H1 (cell line): ENCODE results near the gene MGAT4D. TPM values are rescaled to one million over a fixed set of nuclear protein-coding genes. Genes with fewer than 3 reads are reported as not detected.

Source experiments
- CTCF ChIP-seq, 3 experiments: IDR thresholded peaks; 1 replicate in 2 of 3; 2 replicates in 1 of 3; pipeline versions ENCODE4 v1.5.1 to v1.6.1; 2011; ENCODE audit warnings: low read length in 3 of 3, mild to moderate bottlenecking in 3 of 3, inconsistent platforms in 2 of 3, low read depth in 1 of 3, moderate library complexity in 1 of 3; ENCODE audit not compliant: insufficient read depth in 1 of 3; ENCODE audit errors: control extremely low read depth in 1 of 3
- FOSL1 ChIP-seq: IDR thresholded peaks from 2 replicates; pipeline ENCODE4 v1.6.1; 2011; ENCODE audit warnings: mild to moderate bottlenecking, low read depth, low read length, moderate library complexity; ENCODE audit not compliant: insufficient read depth
- JUN ChIP-seq: IDR thresholded peaks from 2 replicates; pipeline ENCODE4 v1.6.1; 2011; ENCODE audit warnings: low read depth, mild to moderate bottlenecking, improper control_type of control experiment, low read length
- JUND ChIP-seq: IDR thresholded peaks from 2 replicates; pipeline ENCODE4 v1.6.1; 2011; ENCODE audit warnings: mild to moderate bottlenecking, improper control_type of control experiment, low read length
- KDM4A ChIP-seq: IDR thresholded peaks from one replicate; pipeline ENCODE4 v1.7.1; 2012; ENCODE audit warnings: low read depth, mild to moderate bottlenecking, moderate library complexity, low read length, inconsistent platforms; ENCODE audit not compliant: severe bottlenecking
- RNF2 ChIP-seq: fragments of 200-900, 300-1000 bp; sonication (generic); IDR thresholded peaks from 2 replicates; pipeline ENCODE4 v1.7.1; 2016; ENCODE audit warnings: borderline replicate concordance, low read depth, mild to moderate bottlenecking, antibody characterized with exemption, low read length; ENCODE audit not compliant: poor library complexity, severe bottlenecking; ENCODE audit errors: missing control alignments
- SAP30 ChIP-seq: fragments of 300-600 bp; sonication (generic); IDR thresholded peaks from 2 replicates; pipeline ENCODE4 v1.7.1; 2012; ENCODE audit warnings: low read length, moderate library complexity, mild to moderate bottlenecking, inconsistent platforms; ENCODE audit not compliant: insufficient read depth, insufficient replicate concordance
- SP1 ChIP-seq: IDR thresholded peaks from 2 replicates; pipeline ENCODE4 v1.6.1; 2011; ENCODE audit warnings: low read depth, low read length
- polyA plus RNA-seq, 7 experiments: library from polyadenylated mRNA; depleted of rRNA in 3 of 7; stranded (reverse) in 5 of 7; unstranded in 2 of 7; fragments of >200 nt in 5 of 7; fragments of 200-250 nt in 2 of 7; gene quantifications; 1 replicate in 5 of 7; 2 replicates in 1 of 7; 4 replicates in 1 of 7; pipeline versions ENCODE4 v1.2.1 to v1.2.3, GENCODE V29; 2011 to 2013; ENCODE audit warnings: missing spikeins in 2 of 7, mixed read lengths in 2 of 7
- total RNA-seq: library from RNA; stranded (reverse); fragmentation: NEBNext Ultra II Directional; extraction: Animal tissue kit (Norgen Biotek cat#: 25700); gene quantifications from 2 replicates; pipeline ENCODE4 v1.2.1, GENCODE V29; 2021

Gene MGAT4D
- total and polyA plus RNA-seq, 2 of the 8 experiments (the other 6 are each of a cell fraction or from before 2014, with no cell fraction given): not detected

GRCh38 chr4:140463182-140463581, 34.9 kb downstream of the MGAT4D start (continued):
- no peak for TF ChIP-seq CTCF (IDR thresholded peaks at IDR 0.05; ENCODE audit: control extremely low read depth in 1 of 3, insufficient read depth in 1 of 3, low read depth in 1 of 3, low read length in 3 of 3)
- no peak for TF ChIP-seq SAP30
- TF ChIP-seq JUND: no peak
- no peak for TF ChIP-seq FOSL1
- no peak for TF ChIP-seq JUN
- no peak for TF ChIP-seq KDM4A
- TF ChIP-seq SP1: no peak
- TF ChIP-seq RNF2: no peak
- TF ChIP-seq, all 59 proteins: peak for 0
